PC-3 (cell line): ENCODE results near the gene ASTN2. TPM values are rescaled to one million over a fixed set of nuclear protein-coding genes. Genes with fewer than 3 reads are reported as not detected.

Experiments
- ATAC-seq: fragments of 200-7000 bp; cut with Tn5 transposase; 2 replicates; pipeline ENCODE4 v1.9.1; 2020; ENCODE audit warnings: mild to moderate bottlenecking, moderate library complexity
- BruUV-seq: library from RNA; stranded (reverse); fragments of 400-500 nt; replicated peaks from 2 replicates; lab custom pipeline; 2021; lab: Mats Ljungman, UMichigan
- CTCF ChIA-PET: fragments of 300-600 bp; sonication (Branson Sonifier 250); formaldehyde crosslinking; loops from one replicate; lab custom pipeline; 2022; ENCODE audit warnings: antibody characterized with exemption; lab: Charles Lee
- POLR2A ChIA-PET: fragments of 300-600 bp; sonication (Branson Sonifier 250); formaldehyde crosslinking; loops from one replicate; lab custom pipeline; 2022; ENCODE audit warnings: antibody characterized with exemption; ENCODE audit not compliant: unreplicated experiment; lab: Charles Lee
- DNase-seq: peaks from one replicate; pipeline ENCODE4 v3.0.0-alpha.2; 2015
- H2AFZ ChIP-seq: fragments of 300-600 bp; sonication (generic); 2 replicates; pipeline ENCODE4 v1.6.0; 2016; ENCODE audit warnings: antibody characterized with exemption, low read length
- H3F3A ChIP-seq: fragments of 300-600 bp; sonication (generic); one replicate; pipeline ENCODE4 v1.6.0; 2017; ENCODE audit warnings: antibody characterized with exemption, low read length, control low read depth, mild to moderate bottlenecking; ENCODE audit not compliant: unreplicated experiment
- H3K27ac ChIP-seq: fragments of 300-600 bp; sonication (generic); 2 replicates; pipeline ENCODE4 v1.5.1; 2016; ENCODE audit warnings: mild to moderate bottlenecking, low read length
- H3K27me3 ChIP-seq: fragments of 300-600 bp; sonication (generic); 2 replicates; pipeline ENCODE4 v1.6.1; 2016; ENCODE audit warnings: low read length, mixed read lengths
- H3K36me3 ChIP-seq: fragments of 300-600 bp; sonication (generic); 2 replicates; pipeline ENCODE4 v1.6.1; 2016; ENCODE audit warnings: low read depth, mixed run types, low read length, mixed read lengths
- H3K4me1 ChIP-seq: fragments of 300-600 bp; sonication (generic); 2 replicates; pipeline ENCODE4 v1.5.1; 2016; ENCODE audit warnings: low read length; ENCODE audit not compliant: insufficient read depth
- H3K4me2 ChIP-seq: fragments of 300-600 bp; sonication (generic); 2 replicates; pipeline ENCODE4 v1.6.0; 2016; ENCODE audit warnings: low read length
- H3K4me3 ChIP-seq: fragments of 300-600 bp; sonication (generic); 2 replicates; pipeline ENCODE4 v1.5.1; 2016; ENCODE audit warnings: mild to moderate bottlenecking, low read length, mixed read lengths
- H3K79me2 ChIP-seq: fragments of 300-600 bp; sonication (generic); 2 replicates; pipeline ENCODE4 v1.6.1; 2017; ENCODE audit warnings: low read length, mixed read lengths
- H3K9ac ChIP-seq: fragments of 300-600 bp; sonication (generic); 2 replicates; pipeline ENCODE4 v1.6.0; 2016; ENCODE audit warnings: mild to moderate bottlenecking, low read length
- H3K9me2 ChIP-seq: fragments of 300-600 bp; sonication (generic); replicated peaks from 2 replicates; pipeline ENCODE4 v1.6.1; 2016; ENCODE audit warnings: mixed run types, low read length, mixed read lengths
- H3K9me3 ChIP-seq: fragments of 300-600 bp; sonication (generic); 2 replicates; pipeline ENCODE4 v1.6.1; 2016; ENCODE audit warnings: low read length, mixed read lengths
- H4K20me1 ChIP-seq: fragments of 300-600 bp; sonication (generic); 2 replicates; pipeline ENCODE4 v1.6.1; 2016; ENCODE audit warnings: low read length, mixed read lengths
- EZH2 ChIP-seq: fragments of 300-600 bp; sonication (generic); IDR thresholded peaks from one replicate; pipeline ENCODE4 v1.6.1; 2017; ENCODE audit warnings: antibody characterized with exemption, mild to moderate bottlenecking, low read length; ENCODE audit not compliant: unreplicated experiment
- EZH2phosphoT487 ChIP-seq: fragments of 300-600 bp; sonication (generic); IDR thresholded peaks from 2 replicates; pipeline ENCODE4 v1.6.1; 2018; ENCODE audit warnings: mild to moderate bottlenecking, antibody characterized with exemption, low read length, borderline replicate concordance
- intact Hi-C: fragments of 100-400 bp; cut with micrococcal nuclease; formaldehyde crosslinking; loops from 2 replicates; pipeline ENCODE4 v1.9.0; 2023
- total RNA-seq: library from RNA; depleted of rRNA; stranded (reverse); fragments of >200 nt; gene quantifications from 2 replicates; pipeline ENCODE4 v1.2.3, GENCODE V29; 2014
- TF ChIP-seq, protein P1 (sequence below): fragments of 300-600 bp; sonication (generic); conservative IDR thresholded peaks from 2 replicates; pipeline ENCODE4 v1.5.1; 2017; ENCODE audit warnings: antibody characterized with exemption, low read depth, mild to moderate bottlenecking, low read length

The ASTN2 gene
- total RNA-seq, 1 experiment from 2014 or later: 3.5 TPM

DNA sequence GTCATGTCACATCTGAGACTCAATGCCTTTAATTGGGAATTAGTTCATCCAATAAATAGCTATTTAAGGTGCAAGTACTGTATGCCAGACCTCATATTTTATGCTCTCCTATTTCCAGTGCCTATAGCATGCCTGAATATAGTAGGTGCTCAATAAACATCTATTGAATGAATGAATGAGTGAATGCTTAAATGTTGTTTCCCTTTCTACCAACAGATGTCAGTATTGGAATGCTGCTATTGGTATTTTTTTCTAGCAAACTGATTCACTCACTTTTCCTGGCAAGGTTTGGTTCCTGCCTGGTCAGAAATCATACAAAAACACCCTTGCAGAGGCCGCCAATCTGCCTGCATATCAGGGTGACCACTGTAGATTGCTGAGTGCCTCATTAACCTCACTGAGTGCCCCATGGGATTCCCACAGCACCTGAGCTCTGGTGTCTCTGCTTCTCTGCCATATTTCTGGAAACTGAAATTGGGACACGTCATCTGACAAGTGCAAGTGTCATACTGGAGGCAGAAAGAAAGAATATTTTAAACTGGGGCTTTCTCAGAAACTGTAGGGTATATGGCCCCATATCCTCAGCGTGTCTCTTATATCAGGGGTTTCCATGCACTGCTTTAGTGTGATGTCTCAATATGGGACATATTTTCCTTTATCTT, 368.1 kb downstream of the ASTN2 start:
- intact Hi-C loops: no loop called here
- CTCF ChIA-PET: no interaction called here
- no TSS peak for BruUV-seq

DNA sequence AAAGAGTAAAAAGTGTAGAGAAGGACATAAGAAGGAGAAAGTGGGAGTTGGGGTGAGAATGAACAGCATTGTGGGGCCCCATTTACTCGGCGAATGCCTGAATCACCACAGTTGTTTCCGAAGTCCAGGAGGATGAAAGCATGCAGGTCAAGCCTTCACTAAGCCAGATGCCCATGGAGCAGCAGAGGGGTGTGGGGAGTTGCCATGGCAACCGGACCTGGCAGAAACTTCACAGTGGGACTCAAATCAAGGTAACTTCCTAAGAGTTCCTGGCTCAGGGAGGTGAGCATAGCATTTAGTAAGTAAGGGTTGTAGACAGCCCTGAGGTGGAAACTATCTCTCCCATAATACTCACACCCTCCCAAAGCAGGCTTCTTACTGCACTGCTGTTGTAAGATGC, 370.6 kb downstream of the ASTN2 start:
- Histone ChIP-seq H2AFZ (no peak overlapping the region), H3F3A (no peaks in the 10 kb centered on the region), H3K27ac (no peak overlapping the region), H3K4me1 (no peaks in the 10 kb centered on the region), H3K4me2 (no peak overlapping the region), H3K79me2 (no peaks in the 10 kb centered on the region), H4K20me1 (no peaks in the 10 kb centered on the region), H3K9me2 (no peaks in the 10 kb centered on the region), H3K4me3 (no peak overlapping the region), H3K9me3 (no peaks in the 10 kb centered on the region), H3K27me3 (no peaks in the 10 kb centered on the region), H3K36me3 (no peaks in the 10 kb centered on the region), H3K9ac (no peak overlapping the region)
- ChIA-PET CTCF (no interaction called here), POLR2A (no interaction called here)
- DNase-seq (no peak), ATAC-seq (no peak)
- no TSS peak for BruUV-seq
- intact Hi-C loops: no loop called here
- TF ChIP-seq, protein P1, sequence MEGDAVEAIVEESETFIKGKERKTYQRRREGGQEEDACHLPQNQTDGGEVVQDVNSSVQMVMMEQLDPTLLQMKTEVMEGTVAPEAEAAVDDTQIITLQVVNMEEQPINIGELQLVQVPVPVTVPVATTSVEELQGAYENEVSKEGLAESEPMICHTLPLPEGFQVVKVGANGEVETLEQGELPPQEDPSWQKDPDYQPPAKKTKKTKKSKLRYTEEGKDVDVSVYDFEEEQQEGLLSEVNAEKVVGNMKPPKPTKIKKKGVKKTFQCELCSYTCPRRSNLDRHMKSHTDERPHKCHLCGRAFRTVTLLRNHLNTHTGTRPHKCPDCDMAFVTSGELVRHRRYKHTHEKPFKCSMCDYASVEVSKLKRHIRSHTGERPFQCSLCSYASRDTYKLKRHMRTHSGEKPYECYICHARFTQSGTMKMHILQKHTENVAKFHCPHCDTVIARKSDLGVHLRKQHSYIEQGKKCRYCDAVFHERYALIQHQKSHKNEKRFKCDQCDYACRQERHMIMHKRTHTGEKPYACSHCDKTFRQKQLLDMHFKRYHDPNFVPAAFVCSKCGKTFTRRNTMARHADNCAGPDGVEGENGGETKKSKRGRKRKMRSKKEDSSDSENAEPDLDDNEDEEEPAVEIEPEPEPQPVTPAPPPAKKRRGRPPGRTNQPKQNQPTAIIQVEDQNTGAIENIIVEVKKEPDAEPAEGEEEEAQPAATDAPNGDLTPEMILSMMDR: no peak
- TF ChIP-seq EZH2 (no peak), EZH2phosphoT487 (no peak)

More for the DNA sequence above, 368.1 kb downstream of the ASTN2 start:
- Histone ChIP-seq H3K4me1 (no peaks in the 10 kb centered on the region), H2AFZ (no peak overlapping the region), H3K9ac (no peak overlapping the region), H3K27me3 (no peaks in the 10 kb centered on the region), H3K9me2 (no peaks in the 10 kb centered on the region), H3K9me3 (no peaks in the 10 kb centered on the region), H3K4me2 (no peak overlapping the region), H3F3A (no peaks in the 10 kb centered on the region), H3K4me3 (no peak overlapping the region), H3K27ac (no peak overlapping the region), H3K36me3 (no peaks in the 10 kb centered on the region), H4K20me1 (no peaks in the 10 kb centered on the region), H3K79me2 (no peaks in the 10 kb centered on the region)
- POLR2A ChIA-PET: no interaction called here
- no peak for DNase-seq
- TF ChIP-seq, protein P1: 0 out of 2 replicates have a peak, but pooled peaks have one; percentile 29
- no peak for TF ChIP-seq EZH2
- no peak for ATAC-seq

DNA sequence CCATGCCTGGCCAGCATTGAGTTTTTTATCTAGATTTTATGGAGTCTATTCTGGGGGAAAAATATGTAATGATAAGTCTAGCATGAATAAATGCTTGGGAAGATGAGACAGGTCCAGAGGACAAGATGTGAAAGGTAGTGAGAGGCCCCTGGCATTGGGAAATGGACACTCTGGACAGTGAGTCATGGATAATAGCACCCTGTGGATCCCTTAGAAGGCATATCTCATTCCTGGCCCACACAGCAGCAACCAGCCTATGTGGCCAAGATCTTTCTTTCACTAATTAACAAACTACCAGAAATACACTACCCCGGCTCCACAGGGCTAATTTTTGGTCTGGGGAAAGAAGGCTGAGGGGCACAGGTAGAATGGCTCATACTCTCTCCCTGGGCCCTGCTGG, 371.7 kb downstream of the ASTN2 start:
- no peaks in the 10 kb centered on the region for H3K79me2 ChIP-seq
- CTCF ChIA-PET: no interaction called here
- H4K20me1 ChIP-seq: no peaks in the 10 kb centered on the region
- ATAC-seq (no peak), DNase-seq (no peak)
- H2AFZ ChIP-seq: no peak overlapping the region
- intact Hi-C loops: no loop called here
- POLR2A ChIA-PET: no interaction called here
- H3F3A ChIP-seq: no peaks in the 10 kb centered on the region
- H3K4me1 ChIP-seq: no peaks in the 10 kb centered on the region
- H3K9ac ChIP-seq: no peak overlapping the region
- H3K9me3 ChIP-seq: no peaks in the 10 kb centered on the region
- no TSS peak for BruUV-seq
- no peaks in the 10 kb centered on the region for H3K36me3 ChIP-seq
- no peaks in the 10 kb centered on the region for H3K9me2 ChIP-seq
- no peak for TF ChIP-seq EZH2phosphoT487
- TF ChIP-seq EZH2: no peak
- TF ChIP-seq, protein P1: no peak
- H3K27me3 ChIP-seq: no peaks in the 10 kb centered on the region
- no peak overlapping the region for H3K4me2 ChIP-seq
- H3K4me3 ChIP-seq: no peak overlapping the region
- H3K27ac ChIP-seq: no peak overlapping the region
